LNCAP (cell line): ENCODE measurements around the gene PLD3.

Source experiments
- CTCF ChIP-seq: fragments of 450-650 bp; IDR thresholded peaks from 2 replicates; pipeline ENCODE4 v1.5.1; 2017; ENCODE audit warnings: mild to moderate bottlenecking

Gene PLD3

DNA sequence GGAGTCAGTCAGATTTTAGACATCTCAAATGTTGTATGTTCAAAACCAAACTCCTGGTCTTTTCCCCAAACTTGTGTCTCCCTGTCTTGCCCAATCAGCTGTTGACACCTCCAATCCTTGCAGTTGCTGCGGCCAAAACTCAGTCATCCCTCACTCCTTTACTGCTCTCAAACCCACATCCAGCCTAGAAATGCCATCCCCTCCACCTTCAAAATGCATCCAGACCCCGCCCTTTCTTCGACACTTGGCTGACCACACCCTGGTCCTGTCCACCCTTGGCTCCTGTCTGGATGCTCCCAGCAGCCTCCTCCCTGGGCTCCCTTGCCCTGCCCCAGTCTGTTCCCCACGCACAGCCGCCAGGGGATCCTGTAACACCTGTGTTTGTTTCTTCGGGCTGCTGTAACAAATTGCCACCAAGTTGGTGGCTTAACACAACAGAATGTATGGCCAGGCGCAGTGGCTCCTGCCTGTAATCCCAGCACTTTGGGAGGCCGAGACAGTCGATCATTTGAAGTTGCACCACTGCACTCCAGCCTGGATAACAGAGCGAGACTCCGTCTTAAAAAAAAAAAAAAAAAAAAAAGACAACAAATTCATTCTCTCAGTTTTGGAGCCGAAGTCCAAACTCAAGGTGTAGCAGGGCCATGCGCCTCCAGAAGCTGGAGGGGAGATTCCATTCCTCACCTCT is 11.7 kb downstream of the PLD3 start:
- TF ChIP-seq CTCF: no peak

- no peak for TF ChIP-seq CTCF
These were observed 12.3 kb downstream of the PLD3 start for GRCh38 chr19:40360708-40361241.

- TF ChIP-seq CTCF: no peak
These were observed 13.7 kb downstream of the PLD3 start for GRCh38 chr19:40362160-40362559.

- no peak for TF ChIP-seq CTCF
These were observed 14.6 kb downstream of the PLD3 start for GRCh38 chr19:40363069-40363468.

DNA sequence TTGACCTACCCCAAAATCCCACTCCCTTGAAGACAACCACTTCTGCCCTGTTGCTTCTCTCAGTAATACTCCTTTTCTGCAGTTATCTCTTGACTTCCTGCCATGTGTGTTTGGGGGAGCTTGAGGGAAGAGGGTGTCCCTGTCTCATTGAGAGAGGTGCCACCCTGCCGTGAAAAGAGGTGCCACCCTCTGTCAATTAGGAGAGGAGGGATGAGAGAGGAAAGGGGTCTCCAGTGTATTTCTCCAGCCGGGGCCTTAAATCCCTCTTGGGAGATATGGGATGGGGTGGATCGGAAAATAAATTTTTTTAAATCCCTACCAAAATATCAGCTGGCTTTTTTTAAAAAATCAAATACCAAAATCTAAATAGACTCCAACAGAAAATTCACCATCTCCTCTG is 16.5 kb downstream of the PLD3 start:
- TF ChIP-seq CTCF: no peak

- no peak for TF ChIP-seq CTCF
These were observed 17.3 kb downstream of the PLD3 start for GRCh38 chr19:40365613-40366401.

- no peak for TF ChIP-seq CTCF
These were observed 18.4 kb downstream of the PLD3 start for GRCh38 chr19:40366697-40367561.
